IMR-90 (cell line): ENCODE results near the gene CAMK2D. TPM values are rescaled to one million over a fixed set of nuclear protein-coding genes. Genes with fewer than 3 reads are reported as not detected.

ENCODE experiments used
- ATAC-seq: fragments of 200-7000 bp; cut with Tn5 transposase; 2 replicates; pipeline ENCODE4 v1.9.1; 2020; ENCODE audit warnings: low read depth, mild to moderate bottlenecking, moderate library complexity
- BruUV-seq: library from RNA; stranded (reverse); fragments of 400-500 nt; replicated peaks from 2 replicates; lab custom pipeline; 2021; lab: Mats Ljungman, UMichigan
- CTCF ChIA-PET: fragments of 300-600 bp; formaldehyde crosslinking; extraction: SDS; loops from one replicate; lab custom pipeline; 2021; ENCODE audit warnings: antibody characterized with exemption; lab: Yijun Ruan, JAX
- POLR2A ChIA-PET: fragments of 300-600 bp; sonication (Branson Sonifier 250); formaldehyde crosslinking; loops from one replicate; lab custom pipeline; 2022; ENCODE audit warnings: antibody characterized with exemption; ENCODE audit not compliant: unreplicated experiment; lab: Charles Lee
- DNase-seq: peaks from one replicate; pipeline ENCODE4 v3.0.0; 2013
- H2AFZ ChIP-seq: replicated peaks from 2 replicates; pipeline ENCODE3; 2013; ENCODE audit warnings: low read length, mild to moderate bottlenecking; ENCODE audit not compliant: poor library complexity
- H2AK5ac ChIP-seq: 2 replicates; pipeline ENCODE4 v1.6.1; 2013; ENCODE audit warnings: low read depth, low read length, inconsistent platforms
- H2AK9ac ChIP-seq: replicated peaks from 2 replicates; pipeline ENCODE3; 2013; ENCODE audit warnings: mild to moderate bottlenecking, low read depth, low read length, moderate library complexity; ENCODE audit not compliant: poor library complexity
- H2BK120ac ChIP-seq: 2 replicates; pipeline ENCODE4 v1.6.1; 2013; ENCODE audit warnings: low read depth, low read length, inconsistent platforms
- H2BK15ac ChIP-seq: 3 replicates; pipeline ENCODE4 v1.6.1; 2013; ENCODE audit warnings: low read depth, low read length, inconsistent platforms
- H2BK20ac ChIP-seq: 2 replicates; pipeline ENCODE4 v1.6.1; 2013; ENCODE audit warnings: low read depth, mild to moderate bottlenecking, inconsistent platforms, low read length, moderate library complexity
- H2BK5ac ChIP-seq: 2 replicates; pipeline ENCODE4 v1.6.1; 2013; ENCODE audit warnings: mild to moderate bottlenecking, low read depth, low read length, inconsistent platforms; ENCODE audit not compliant: poor library complexity, severe bottlenecking
- H3K14ac ChIP-seq: replicated peaks from 2 replicates; pipeline ENCODE4 v1.6.1; 2013; ENCODE audit warnings: low read depth, low read length, inconsistent platforms
- H3K18ac ChIP-seq: 2 replicates; pipeline ENCODE4 v1.6.1; 2013; ENCODE audit warnings: low read depth, low read length, control low read depth
- H3K23ac ChIP-seq: 2 replicates; pipeline ENCODE4 v1.6.1; 2013; ENCODE audit warnings: low read depth, low read length, inconsistent platforms
- H3K27ac ChIP-seq: 2 replicates; pipeline ENCODE4 v1.5.1; 2013; ENCODE audit warnings: mild to moderate bottlenecking, control low read depth, low read length; ENCODE audit not compliant: insufficient read depth
- H3K27me3 ChIP-seq: 2 replicates; pipeline ENCODE4 v1.6.1; 2013; ENCODE audit warnings: low read length; ENCODE audit not compliant: control insufficient read depth, insufficient read depth
- H3K36me3 ChIP-seq: 2 replicates; pipeline ENCODE4 v1.6.1; 2013; ENCODE audit warnings: low read length, mixed read lengths; ENCODE audit not compliant: control insufficient read depth, insufficient read depth
- H3K4ac ChIP-seq: 2 replicates; pipeline ENCODE4 v1.6.1; 2013; ENCODE audit warnings: low read depth, low read length, inconsistent platforms
- H3K4me1 ChIP-seq: 2 replicates; pipeline ENCODE4 v1.6.1; 2013; ENCODE audit warnings: low read length, mixed read lengths; ENCODE audit not compliant: control insufficient read depth, insufficient read depth
- H3K4me2 ChIP-seq: 2 replicates; pipeline ENCODE4 v1.6.1; 2013; ENCODE audit warnings: low read depth, mild to moderate bottlenecking, control low read depth, low read length, moderate library complexity
- H3K4me3 ChIP-seq: 2 replicates; pipeline ENCODE4 v1.5.1; 2013; ENCODE audit warnings: low read depth, mild to moderate bottlenecking, control low read depth, low read length, moderate library complexity; ENCODE audit not compliant: insufficient read depth
- H3K56ac ChIP-seq: 2 replicates; pipeline ENCODE4 v1.6.1; 2013; ENCODE audit warnings: low read length, inconsistent platforms; ENCODE audit not compliant: insufficient read depth; ENCODE audit errors: extremely low read depth
- H3K79me1 ChIP-seq, 2 experiments: 2 replicates each; pipeline ENCODE4 v1.6.1; 2013; ENCODE audit warnings: low read length in 2 of 2, inconsistent platforms in 1 of 2, low read depth in 1 of 2
- H3K9ac ChIP-seq: 2 replicates; pipeline ENCODE4 v1.6.1; 2013; ENCODE audit warnings: low read depth, low read length, control low read depth
- H3K9me1 ChIP-seq: 2 replicates; pipeline ENCODE4 v1.6.1; 2013; ENCODE audit warnings: low read length, inconsistent platforms; ENCODE audit not compliant: insufficient read depth
- H3K9me3 ChIP-seq: 2 replicates; pipeline ENCODE4 v1.6.1; 2013; ENCODE audit warnings: low read length; ENCODE audit not compliant: control insufficient read depth, insufficient read depth
- H4K20me1 ChIP-seq: 2 replicates; pipeline ENCODE4 v1.6.1; 2013; ENCODE audit warnings: low read length, inconsistent platforms; ENCODE audit not compliant: insufficient read depth
- H4K5ac ChIP-seq: 2 replicates; pipeline ENCODE4 v1.6.1; 2013; ENCODE audit warnings: mild to moderate bottlenecking, low read depth, low read length, control low read depth
- H4K8ac ChIP-seq, 2 experiments: 2 replicates each; pipeline ENCODE4 v1.6.1; 2013; ENCODE audit warnings: low read depth in 2 of 2, low read length in 2 of 2, control low read depth in 1 of 2, inconsistent platforms in 1 of 2
- H4K91ac ChIP-seq: 2 replicates; pipeline ENCODE4 v1.6.1; 2013; ENCODE audit warnings: low read depth, low read length, inconsistent platforms; ENCODE audit not compliant: insufficient read depth
- BHLHE40 ChIP-seq: fragments of 150-350 bp; IDR thresholded peaks from 2 replicates; pipeline ENCODE4 v1.6.1; 2016; ENCODE audit warnings: mild to moderate bottlenecking, low read depth, low read length
- CTCF ChIP-seq: conservative IDR thresholded peaks from 2 replicates; pipeline ENCODE4 v1.5.1; 2012; ENCODE audit warnings: mild to moderate bottlenecking, low read depth, low read length, improper control_type of control experiment
- FOS ChIP-seq: fragments of 150-350 bp; IDR thresholded peaks from 2 replicates; pipeline ENCODE4 v1.6.1; 2016; ENCODE audit warnings: low read depth, low read length
- MAFK ChIP-seq: IDR thresholded peaks from 2 replicates; pipeline ENCODE4 v1.6.1; 2012; ENCODE audit warnings: low read depth, low read length, improper control_type of control experiment
- MAZ ChIP-seq: IDR thresholded peaks from 2 replicates; pipeline ENCODE4 v1.6.1; 2012; ENCODE audit warnings: low read depth, mild to moderate bottlenecking, low read length, improper control_type of control experiment, moderate library complexity, borderline replicate concordance
- MXI1 ChIP-seq: IDR thresholded peaks from 2 replicates; pipeline ENCODE4 v1.6.1; 2012; ENCODE audit warnings: low read depth, mild to moderate bottlenecking, low read length, moderate library complexity, borderline replicate concordance
- POLR2A ChIP-seq: IDR thresholded peaks from 2 replicates; pipeline ENCODE4 v1.6.1; 2012; ENCODE audit warnings: mild to moderate bottlenecking, low read depth, low read length
- RAD21 ChIP-seq: IDR thresholded peaks from 2 replicates; pipeline ENCODE4 v1.6.1; 2012; ENCODE audit warnings: low read length, improper control_type of control experiment
- SMC3 ChIP-seq: fragments of 150-350 bp; IDR thresholded peaks from 2 replicates; pipeline ENCODE4 v1.6.1; 2016; ENCODE audit warnings: low read depth, mild to moderate bottlenecking, antibody characterized with exemption, low read length, moderate library complexity
- USF2 ChIP-seq: fragments of 150-350 bp; IDR thresholded peaks from 2 replicates; pipeline ENCODE4 v1.6.1; 2017; ENCODE audit warnings: mild to moderate bottlenecking, antibody characterized with exemption, low read length, low read depth
- WGBS, 2 experiments: methylation state at CpG; one replicate each; pipeline versions ENCODE4 v1.1.5 to v1.1.7; 2013; ENCODE audit warnings: missing lambda C conversion rate in 2 of 2; ENCODE audit not compliant: insufficient read length in 1 of 2; ENCODE audit errors: extremely low coverage in 2 of 2; 5-methylcytosine and 5-hydroxymethylcytosine counted together
- dilution Hi-C: fragments of 300-500 bp; cut with HindIII; formaldehyde crosslinking; loops from one replicate; pipeline ENCODE4 v1.14.3; 2018; ENCODE audit warnings: low sequenced_read_pairs; ENCODE audit not compliant: unreplicated experiment
- in situ Hi-C: fragments of 300-500 bp; cut with MboI; formaldehyde crosslinking; loops from 3 replicates; pipeline ENCODE4 v1.14.3; 2019; ENCODE audit warnings: low sequenced_read_pairs, inconsistent platforms, mixed read lengths
- intact Hi-C: fragments of 100-400 bp; cut with micrococcal nuclease; formaldehyde crosslinking; loops from 2 replicates; pipeline ENCODE4 v1.10.0; 2022
- polyA plus RNA-seq, 3 experiments: library from polyadenylated mRNA; depleted of rRNA; stranded (reverse); fragments of >200 nt; gene quantifications; 2 replicates each; pipeline ENCODE4 v1.2.3, GENCODE V29; 2012; ENCODE audit warnings: low replicate concordance in 1 of 3
- total RNA-seq: library from RNA; depleted of rRNA; stranded (reverse); fragments of >200 nt; gene quantifications from 2 replicates; pipeline ENCODE4 v1.2.3, GENCODE V29; 2012

The CAMK2D gene
- total and polyA plus RNA-seq, 2 of the 4 experiments (the other 2 are of a cell fraction): 44.6 to 156 TPM

- BruUV-seq: no TSS peak
- Histone ChIP-seq H3K9me3 (peaks cover 8% of the 10 kb centered on the region), H2BK20ac (no peak overlapping the region), H3K18ac (peak overlapping the region; percentile 51; the same call in 1 of the 2 replicates), H3K56ac (no peak overlapping the region), H3K79me1 (peaks cover 0 to 22% of the 10 kb centered on the region in 2 experiments; a peak in 2 of 4 replicates), H3K9me1 (no peaks in the 10 kb centered on the region; the same call in 1 of the 2 replicates), H4K91ac (no peak overlapping the region), H4K8ac (no peak overlapping the region), H3K14ac (no peak overlapping the region), H2BK5ac (no peak overlapping the region), H2AFZ (no peak overlapping the region), H3K4ac (0 out of 2 replicates have a peak overlapping the region, but pooled peaks have one; percentile 16), H2BK120ac (no peak overlapping the region), H3K4me1 (peaks cover 5% of the 10 kb centered on the region; the same call in 1 of the 2 replicates), H3K23ac (no peak overlapping the region), H3K27ac (no peak overlapping the region), H3K27me3 (no peaks in the 10 kb centered on the region), H3K36me3 (peaks cover 6% of the 10 kb centered on the region), H2AK9ac (no peak overlapping the region), H3K4me3 (no peak overlapping the region), H2AK5ac (no peak overlapping the region), H3K4me2 (no peak overlapping the region), H2BK15ac (no peak overlapping the region), H4K5ac (no peak overlapping the region), H4K20me1 (no peaks in the 10 kb centered on the region), H3K9ac (no peak overlapping the region)
- no peak for ATAC-seq
- no peak for DNase-seq
- no CpG with 5 or more reads among the region's 1 CpG for WGBS, 2 experiments
- in situ Hi-C loops (no loop called here), intact Hi-C loops (no loop called here), dilution Hi-C loops (no loop called here)
- no peak for TF ChIP-seq FOS
- no peak for TF ChIP-seq SMC3
- no peak for TF ChIP-seq POLR2A
- TF ChIP-seq MXI1: no peak
- no peak for TF ChIP-seq BHLHE40
- TF ChIP-seq MAFK: no peak
- TF ChIP-seq MAZ: no peak
- TF ChIP-seq USF2: no peak
- TF ChIP-seq RAD21: no peak
- TF ChIP-seq CTCF: no peak
- ChIA-PET POLR2A (no interaction called here), CTCF (no interaction called here)
These were observed 288.7 kb downstream of the CAMK2D start for GRCh38 chr4:113472864-113473263.
